K562 (cell line): ENCODE measurements around the gene LMO7. TPM values are rescaled to one million over a fixed set of nuclear protein-coding genes. Genes with fewer than 3 reads are reported as not detected.

Source experiments
- ATAC-seq: fragments of 200-7000 bp; cut with Tn5 transposase; 3 replicates; pipeline ENCODE4 v1.9.1; 2020; ENCODE audit warnings: moderate library complexity
- BruUV-seq: library from RNA; stranded (reverse); fragments of 400-500 nt; replicated peaks from 2 replicates; lab custom pipeline; 2021; lab: Mats Ljungman, UMichigan
- CTCF ChIA-PET: fragments of 300-600 bp; formaldehyde crosslinking; extraction: SDS; loops from one replicate; lab custom pipeline; 2021; ENCODE audit warnings: low intra/inter-chr PET ratio; lab: Yijun Ruan, JAX
- POLR2A ChIA-PET: fragments of 300-600, 350-650 bp; sonication (Branson Sonifier 250); formaldehyde crosslinking; extraction: SDS; loops from one replicate; lab custom pipeline; 2021; ENCODE audit warnings: antibody characterized with exemption, inconsistent platforms; lab: Yijun Ruan, JAX
- DNase-seq, 4 experiments: peaks; one replicate each; pipeline versions ENCODE4 v3.0.0 to v3.0.0-alpha.2; 2011 to 2018; ENCODE audit warnings: low spot score in 3 of 4, mixed read lengths in 3 of 4; ENCODE audit errors: extremely low read depth in 1 of 4
- FAIRE-seq: peaks from 2 replicates; lab custom pipeline; 2011; peaks lifted over from hg19 to GRCh38; lab: Jason Lieb, UNC
- H2AFZ ChIP-seq: 2 replicates; pipeline ENCODE4 v1.6.0; 2011; ENCODE audit warnings: low read depth, low read length, control low read depth, inconsistent platforms
- H3K27ac ChIP-seq: fragments of 200-600 bp; 3 replicates; pipeline ENCODE4 v1.8.0; 2011; ENCODE audit warnings: low read depth, mild to moderate bottlenecking, control low read depth, inconsistent platforms, low read length, moderate library complexity, mixed read lengths; ENCODE audit errors: extremely low read depth
- H3K27me3 ChIP-seq, 2 experiments: fragments of 300-600 bp in 1 of 2; 2 replicates in 1 of 2; 3 replicates in 1 of 2; pipeline versions ENCODE4 v1.6.0 to v1.8.0; 2011; ENCODE audit warnings: inconsistent platforms in 2 of 2, low read length in 2 of 2, mild to moderate bottlenecking in 1 of 2, mixed read lengths in 1 of 2, moderate library complexity in 1 of 2; ENCODE audit not compliant: control insufficient read depth in 2 of 2, insufficient read depth in 2 of 2
- H3K36me3 ChIP-seq: fragments of 300-600 bp; 3 replicates; pipeline ENCODE4 v1.8.0; 2011; ENCODE audit warnings: mild to moderate bottlenecking, low read length, inconsistent platforms; ENCODE audit not compliant: control insufficient read depth, insufficient read depth
- H3K4me1 ChIP-seq, 2 experiments: fragments of 200-600 bp in 1 of 2; replicated peaks in 1 of 2; 2 replicates in 1 of 2; 3 replicates in 1 of 2; pipeline versions ENCODE4 v1.5.1 to v1.8.0; 2011; ENCODE audit warnings: inconsistent platforms in 2 of 2, low read length in 2 of 2, mild to moderate bottlenecking in 1 of 2, mixed read lengths in 1 of 2, moderate library complexity in 1 of 2; ENCODE audit not compliant: control insufficient read depth in 2 of 2, insufficient read depth in 2 of 2
- H3K4me2 ChIP-seq: 2 replicates; pipeline ENCODE4 v1.6.1; 2011; ENCODE audit warnings: low read length, control low read depth, inconsistent platforms, mixed read lengths; ENCODE audit not compliant: insufficient read depth
- H3K4me3 ChIP-seq: fragments of 200-600 bp; sonication (generic), shearing (Covaris generic); 2 replicates; pipeline ENCODE4 v1.5.1; 2016; ENCODE audit warnings: control low read depth, inconsistent platforms
- H3K79me2 ChIP-seq: fragments of 200-600 bp; 3 replicates; pipeline ENCODE4 v1.8.0; 2011; ENCODE audit warnings: low read length, inconsistent platforms; ENCODE audit not compliant: control insufficient read depth, insufficient read depth
- H3K9ac ChIP-seq, 2 experiments: 2 replicates each; pipeline versions ENCODE4 v1.6.0 to v1.6.1; 2011; ENCODE audit warnings: low read depth in 2 of 2, low read length in 2 of 2, control low read depth in 1 of 2, inconsistent platforms in 1 of 2, mild to moderate bottlenecking in 1 of 2, mixed read lengths in 1 of 2; ENCODE audit not compliant: insufficient read depth in 1 of 2
- H3K9me1 ChIP-seq: one replicate; pipeline ENCODE4 v1.6.0; 2011; ENCODE audit warnings: inconsistent platforms, mild to moderate bottlenecking, low read length, moderate library complexity; ENCODE audit not compliant: control insufficient read depth, insufficient read depth
- H3K9me3 ChIP-seq: replicated peaks from 2 replicates; pipeline ENCODE4 v1.5.1; 2011; ENCODE audit warnings: low read depth, low read length, inconsistent platforms; ENCODE audit not compliant: control insufficient read depth, insufficient read depth
- H4K20me1 ChIP-seq: replicated peaks from 2 replicates; pipeline ENCODE4 v1.6.1; 2011; ENCODE audit warnings: low read length, inconsistent platforms, mixed read lengths; ENCODE audit not compliant: control insufficient read depth, insufficient read depth
- AFF1 ChIP-seq, 2 experiments: fragments of 450-650 bp; IDR thresholded peaks; 2 replicates each; pipeline ENCODE4 v1.6.1; 2018; ENCODE audit warnings: mild to moderate bottlenecking in 2 of 2, low read depth in 1 of 2; ENCODE audit not compliant: partially characterized antibody in 2 of 2
- FIP1L1 ChIP-seq: fragments of 200-400 bp; formaldehyde crosslinking; IDR thresholded peaks from 2 replicates; pipeline ENCODE4 v1.6.1; 2018; ENCODE audit warnings: mild to moderate bottlenecking, low read depth, low read length; ENCODE audit not compliant: poor library complexity, severe bottlenecking
- HSF4 ChIP-seq: fragments of 250-450 bp; sonication (Bioruptor Pico); IDR thresholded peaks from 2 replicates; pipeline ENCODE4 v2.1.2; 2022; ENCODE audit warnings: mild to moderate bottlenecking, moderate library complexity, borderline replicate concordance
- KAT8 ChIP-seq: fragments of 450-650 bp; IDR thresholded peaks from 2 replicates; pipeline ENCODE4 v1.6.1; 2016; ENCODE audit warnings: low read depth, mild to moderate bottlenecking
- MXD1 ChIP-seq: fragments of 250-450 bp; sonication (Bioruptor Pico); IDR thresholded peaks from 2 replicates; pipeline ENCODE4 v1.8.0; 2021; ENCODE audit warnings: borderline replicate concordance, mild to moderate bottlenecking, moderate library complexity; ENCODE audit not compliant: poor library complexity, severe bottlenecking
- SAFB ChIP-seq: fragments of 200-400 bp; formaldehyde crosslinking; IDR thresholded peaks from 2 replicates; pipeline ENCODE4 v1.6.1; 2017; ENCODE audit warnings: low read depth, low read length, borderline replicate concordance
- SRF ChIP-seq, 2 experiments: fragments of 250-450, 450-650 bp in 1 of 2; sonication (Bioruptor Pico) in 1 of 2; sonication (generic) in 1 of 2; formaldehyde crosslinking; IDR thresholded peaks; 2 replicates each; pipeline versions ENCODE4 v1.5.0 to v1.5.1; 2020 to 2022; ENCODE audit warnings: mild to moderate bottlenecking in 1 of 2, missing genetic modification reagents in 1 of 2
- SRSF1 ChIP-seq: fragments of 200-400 bp; formaldehyde crosslinking; IDR thresholded peaks from 2 replicates; pipeline ENCODE4 v1.6.1; 2017; ENCODE audit warnings: mild to moderate bottlenecking, low read depth, low read length, moderate library complexity
- THRB ChIP-seq: fragments of 450-650 bp; formaldehyde crosslinking; conservative IDR thresholded peaks from 2 replicates; pipeline ENCODE4 v1.4.0; 2022; ENCODE audit warnings: mild to moderate bottlenecking, missing genetic modification characterization
- ZBED1 ChIP-seq: IDR thresholded peaks from 2 replicates; pipeline ENCODE4 v1.6.1; 2014
- ZBTB7A ChIP-seq: IDR thresholded peaks from 2 replicates; pipeline ENCODE4 v1.6.1; 2011; ENCODE audit warnings: low read depth, mild to moderate bottlenecking, low read length, moderate library complexity, borderline replicate concordance; ENCODE audit not compliant: control insufficient read depth
- ZNF277 ChIP-seq: fragments of 250-450 bp; sonication (Bioruptor Pico); IDR thresholded peaks from 2 replicates; pipeline ENCODE4 v1.8.0; 2022; ENCODE audit warnings: inconsistent platforms, mild to moderate bottlenecking, moderate library complexity, borderline replicate concordance
- ZSCAN29 ChIP-seq: fragments of 450-650 bp; IDR thresholded peaks from 2 replicates; pipeline ENCODE4 v1.6.1; 2017
- in situ Hi-C: fragments of 300-500 bp; cut with MboI; formaldehyde crosslinking; loops from 4 replicates; pipeline ENCODE4 v1.15.0; 2018; ENCODE audit warnings: inconsistent platforms, mixed read lengths
- intact Hi-C: fragments of 100-400 bp; cut with micrococcal nuclease; formaldehyde crosslinking; loops from 2 replicates; pipeline ENCODE4 v1.14.2; 2022
- polyA plus RNA-seq, 8 experiments: library from polyadenylated mRNA; depleted of rRNA in 4 of 8; stranded (reverse) in 5 of 8; unstranded in 3 of 8; fragments of >200 nt; fragmentation: Nextera tagmentation in 2 of 8; fragmentation: Illumina TruSeq in 1 of 8; extraction: Ambion mirVana in 2 of 8; extraction: Trizol in 1 of 8; gene quantifications; 2 replicates each; pipeline versions ENCODE4 v1.2.1 to v1.2.3, GENCODE V29; 2011 to 2014; ENCODE audit warnings: inconsistent platforms in 1 of 8, missing spikeins in 1 of 8
- total RNA-seq, 7 experiments: library from RNA; depleted of rRNA in 6 of 7; stranded (reverse); fragments of >200 nt in 6 of 7; fragmentation: Illumina TruSeq in 2 of 7; extraction: Trizol in 2 of 7; gene quantifications; 2 replicates each; pipeline versions ENCODE4 v1.2.1 to v1.2.3, GENCODE V29; 2011 to 2021; ENCODE audit warnings: low replicate concordance in 1 of 7

Gene LMO7
- total and polyA plus RNA-seq, 9 of the 15 experiments (the other 6 are each of a cell fraction or from before 2014, with no cell fraction given) = 0.42 to 4.3 (median 1.7) TPM

- TF ChIP-seq HSF4 (CRISPR knock-in tag) (no peak), SAFB (no peak), SRSF1 (no peak), ZBED1 (no peak), SRF (CRISPR knock-in tag; IDR thresholded peaks at IDR 0.05) (no peak), THRB (CRISPR knock-in tag) (no peak), FIP1L1 (no peak)
- TF ChIP-seq, all 486 proteins: peak for 0
These were observed 69.3 kb downstream of the LMO7 start (continued) for GRCh38 chr13:75705395-75705794.

- intact Hi-C loops (no loop called here), in situ Hi-C loops (no loop called here)
- FAIRE-seq = no peak
- DNase-seq = no peak
- no TSS peak for BruUV-seq
- ChIA-PET CTCF (no interaction called here), POLR2A (no interaction called here)
- H3K79me2 ChIP-seq = no peaks in the 10 kb centered on the region
- no peaks in the 10 kb centered on the region for H3K36me3 ChIP-seq
- no peaks in the 10 kb centered on the region for H3K4me1 ChIP-seq
- no peak for ATAC-seq
- H4K20me1 ChIP-seq = no peaks in the 10 kb centered on the region
- H3K9ac ChIP-seq = no peak overlapping the region
- no peaks in the 10 kb centered on the region for H3K27me3 ChIP-seq
- H3K9me3 ChIP-seq = no peaks in the 10 kb centered on the region
- no peak overlapping the region for H2AFZ ChIP-seq
- no peak overlapping the region for H3K4me2 ChIP-seq
- no peak overlapping the region for H3K4me3 ChIP-seq
- H3K9me1 ChIP-seq = no peaks in the 10 kb centered on the region
- H3K27ac ChIP-seq = no peak overlapping the region
- TF ChIP-seq SRF (CRISPR knock-in tag; IDR thresholded peaks at IDR 0.05) = no peak
- no peak for TF ChIP-seq ZBTB7A
- no peak for TF ChIP-seq ZNF277 (CRISPR knock-in tag)
- no peak for TF ChIP-seq AFF1 (IDR thresholded peaks at IDR 0.05; ENCODE audit: low read depth in 1 of 2, partially characterized antibody in 2 of 2)
- no peak for TF ChIP-seq ZSCAN29
- no peak for TF ChIP-seq MXD1
- TF ChIP-seq KAT8 = no peak
These were observed 69.8 kb downstream of the LMO7 start for GRCh38 chr13:75705908-75706307.
